HG02759 (cell line): ENCODE data around the gene MTMR3.

Experiments used
- ATAC-seq: cut with Tn5 transposase; IDR thresholded peaks from one replicate; pipeline ENCODE4 v1.9.1; 2021; ENCODE audit warnings: mild to moderate bottlenecking, moderate library complexity; ENCODE audit not compliant: unreplicated experiment

MTMR3 gene

DNA sequence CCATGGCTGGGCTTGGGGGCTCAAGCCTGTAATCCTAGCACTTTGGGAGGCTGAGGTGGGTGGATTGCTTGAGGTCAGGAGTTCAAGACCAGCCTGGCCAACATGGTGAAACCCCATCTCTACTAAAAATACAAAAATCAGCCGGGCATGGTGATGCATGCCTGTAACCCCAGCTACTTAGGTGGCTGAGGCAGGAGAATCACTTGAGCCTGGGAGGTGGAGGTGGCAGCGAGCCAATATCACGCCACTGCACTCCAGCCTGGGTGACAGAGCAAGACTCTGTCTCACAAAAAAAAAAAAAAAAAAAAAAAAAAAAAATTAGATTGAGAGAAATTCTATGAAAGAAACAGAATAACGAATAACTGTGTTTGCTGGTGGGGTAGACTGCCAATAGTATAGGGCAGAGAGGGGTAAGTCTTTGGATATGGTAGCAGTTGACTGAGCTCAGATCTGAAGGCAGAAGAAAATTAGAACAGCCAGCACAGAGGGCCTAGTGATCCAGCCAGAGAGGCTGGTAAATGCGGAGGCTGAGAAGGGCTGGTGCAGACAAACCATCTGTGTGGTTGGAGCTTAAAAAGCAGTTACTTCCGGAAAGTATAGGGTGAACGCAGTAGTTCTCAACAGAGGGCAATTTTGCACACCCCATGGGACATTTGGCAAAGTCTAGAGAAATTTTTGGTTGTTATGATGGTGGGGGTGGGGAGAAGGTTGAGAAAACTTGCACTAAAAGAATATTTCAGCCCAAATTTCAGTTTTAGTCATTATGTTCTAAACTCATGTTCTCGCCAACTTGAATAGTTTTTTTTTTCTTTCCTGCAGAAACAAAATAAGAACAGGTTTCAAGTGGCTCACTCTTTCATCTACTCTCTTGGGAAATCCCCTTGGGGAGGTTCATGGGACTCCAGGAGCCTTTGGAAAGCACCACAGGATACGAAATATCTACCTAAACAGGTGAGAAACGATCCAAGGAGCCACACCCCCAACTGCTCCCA, 195.6 kb downstream of the MTMR3 start:
- ATAC-seq, result no peak

- no peak for ATAC-seq
These were observed 197.1 kb downstream of the MTMR3 start, which contains the start of gene HORMAD2 for GRCh38 chr22:30079952-30080533. Gene HORMAD2, plus strand, starts transcription at chr22:30080464. Its CDS starts 13,489 bp downstream, at chr22:30093953.
